Stomach smooth muscle (tissue), 2 donors: ENCODE data around the gene PRAMEF10.
"Not testable (repeated sequence)": the region's sequence is repeated elsewhere in the genome, so short reads cannot be mapped to it uniquely, and the experiment has no call there.

ENCODE experiments used
- H3K27ac ChIP-seq: one replicate; pipeline ENCODE4 v1.7.0; 2013; ENCODE audit warnings: mild to moderate bottlenecking, low read length, inconsistent platforms
- H3K27me3 ChIP-seq, 2 donors: one replicate each; pipeline ENCODE4 v1.7.0; 2013; ENCODE audit warnings: low read length in 2 of 2; ENCODE audit not compliant: insufficient read depth in 2 of 2, control insufficient read depth in 1 of 2
- H3K36me3 ChIP-seq, 2 donors: one replicate each; pipeline ENCODE4 v1.7.0; 2013; ENCODE audit warnings: low read length in 2 of 2; ENCODE audit not compliant: control insufficient read depth in 2 of 2, insufficient read depth in 2 of 2
- H3K4me1 ChIP-seq: one replicate; pipeline ENCODE4 v1.7.0; 2013; ENCODE audit warnings: low read length; ENCODE audit not compliant: control insufficient read depth, insufficient read depth
- H3K4me3 ChIP-seq, 2 donors: one replicate each; pipeline ENCODE4 v1.7.0; 2013; ENCODE audit warnings: low read length in 2 of 2
- H3K9ac ChIP-seq, 2 donors: one replicate each; pipeline ENCODE4 v1.7.0; 2013; ENCODE audit warnings: low read length in 2 of 2, mild to moderate bottlenecking in 1 of 2
- H3K9me3 ChIP-seq, 2 donors: one replicate each; pipeline ENCODE4 v1.7.0; 2013; ENCODE audit warnings: low read length in 2 of 2; ENCODE audit not compliant: control insufficient read depth in 2 of 2
- donor health status: healthy.
- donor health status: Pancreatic carcinoma.

The PRAMEF10 gene

GRCh38 chr1:12851779-12852178 lies 46.3 kb downstream of the PRAMEF10 start:
- Histone ChIP-seq H3K4me3 (no peak overlapping the region), H3K9ac (no peak overlapping the region), H3K27ac (no peak overlapping the region), H3K4me1 (no peaks in the 10 kb centered on the region), H3K36me3 (no peaks in the 10 kb centered on the region), H3K9me3 (no peaks in the 10 kb centered on the region), H3K27me3 (no peaks in the 10 kb centered on the region)

GRCh38 chr1:12848620-12849019 lies 49.5 kb downstream of the PRAMEF10 start, which contains the start of gene HNRNPCL1:
TSS of gene HNRNPCL1 (minus strand) at chr1:12848720. CDS start at chr1:12848289, 431 bp downstream.
- not testable (repeated sequence) for H3K4me3 ChIP-seq, H3K36me3 ChIP-seq, H3K27me3 ChIP-seq, H3K9me3 ChIP-seq, H3K9ac ChIP-seq, H3K27ac ChIP-seq, H3K4me1 ChIP-seq
